Activated CD4-positive, alpha-beta T cell treated with anti-CD3 and anti-CD28 coated beads for 48 hours (primary cell): Measurements from ENCODE around the gene CEBPG.

Source experiments
- DNase-seq: peaks from one replicate; pipeline ENCODE4 v3.0.0-alpha.2; 2020

The CEBPG gene

GRCh38 chr19:33408116-33408515 lies 34.6 kb downstream of the CEBPG start:
- no peak for DNase-seq

GRCh38 chr19:33408538-33409434 lies 35.3 kb downstream of the CEBPG start:
- DNase-seq: no peak

- no peak for DNase-seq
Observed at GRCh38 chr19:33409906-33410685, 36.6 kb downstream of the CEBPG start.

DNA sequence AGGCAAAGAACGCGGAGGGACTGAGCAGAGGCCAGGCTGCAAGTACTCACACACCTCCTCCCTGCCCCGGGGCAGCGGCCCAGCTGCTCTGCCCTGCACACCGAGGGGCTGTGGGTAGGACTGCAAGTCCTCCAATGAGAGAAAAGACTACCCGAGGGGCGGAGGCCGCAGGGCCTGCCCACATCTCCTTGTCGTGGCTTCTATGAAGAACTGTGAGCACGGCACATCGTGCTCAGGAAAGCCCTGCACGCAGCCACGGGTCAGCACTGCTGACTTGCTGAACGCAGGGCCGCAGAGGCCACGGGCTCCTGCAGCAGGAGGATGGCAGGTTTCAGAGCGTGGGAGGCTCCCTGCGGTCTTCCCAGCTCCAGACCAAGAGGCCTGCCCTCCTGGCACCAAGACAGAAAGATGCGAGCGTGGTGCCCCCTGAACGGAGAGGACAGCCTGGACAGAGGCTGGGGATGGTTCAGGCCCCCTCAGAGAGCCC lies 37.4 kb downstream of the CEBPG start:
- DNase-seq: no peak

DNA sequence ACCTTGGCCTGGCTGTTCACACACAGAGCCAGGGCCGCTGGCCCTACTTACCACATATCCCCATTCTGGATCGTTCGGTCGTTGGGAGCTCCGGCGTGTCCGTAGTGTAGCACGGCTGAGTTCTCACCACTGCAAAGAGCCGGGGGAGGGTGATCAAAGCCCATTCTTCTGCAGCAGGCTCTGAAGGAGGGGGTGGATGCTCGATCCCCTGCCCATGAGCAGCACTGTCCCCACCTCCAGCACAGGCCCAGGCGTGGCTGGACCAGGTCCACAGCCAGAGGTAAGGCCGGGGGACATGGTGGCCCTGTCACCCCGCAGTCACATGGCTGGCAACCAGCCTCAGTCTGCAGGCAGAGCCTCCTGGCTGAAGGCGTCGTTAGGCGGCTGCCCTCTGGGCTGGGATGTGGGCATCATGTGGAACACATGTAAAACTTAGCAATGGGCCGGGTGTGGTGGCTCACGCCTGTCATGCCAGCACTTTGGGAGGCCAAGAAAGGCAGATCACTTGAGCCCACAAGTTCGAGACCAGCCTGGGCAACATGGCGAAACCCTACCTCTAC lies 38.2 kb downstream of the CEBPG start:
- no peak for DNase-seq

DNA sequence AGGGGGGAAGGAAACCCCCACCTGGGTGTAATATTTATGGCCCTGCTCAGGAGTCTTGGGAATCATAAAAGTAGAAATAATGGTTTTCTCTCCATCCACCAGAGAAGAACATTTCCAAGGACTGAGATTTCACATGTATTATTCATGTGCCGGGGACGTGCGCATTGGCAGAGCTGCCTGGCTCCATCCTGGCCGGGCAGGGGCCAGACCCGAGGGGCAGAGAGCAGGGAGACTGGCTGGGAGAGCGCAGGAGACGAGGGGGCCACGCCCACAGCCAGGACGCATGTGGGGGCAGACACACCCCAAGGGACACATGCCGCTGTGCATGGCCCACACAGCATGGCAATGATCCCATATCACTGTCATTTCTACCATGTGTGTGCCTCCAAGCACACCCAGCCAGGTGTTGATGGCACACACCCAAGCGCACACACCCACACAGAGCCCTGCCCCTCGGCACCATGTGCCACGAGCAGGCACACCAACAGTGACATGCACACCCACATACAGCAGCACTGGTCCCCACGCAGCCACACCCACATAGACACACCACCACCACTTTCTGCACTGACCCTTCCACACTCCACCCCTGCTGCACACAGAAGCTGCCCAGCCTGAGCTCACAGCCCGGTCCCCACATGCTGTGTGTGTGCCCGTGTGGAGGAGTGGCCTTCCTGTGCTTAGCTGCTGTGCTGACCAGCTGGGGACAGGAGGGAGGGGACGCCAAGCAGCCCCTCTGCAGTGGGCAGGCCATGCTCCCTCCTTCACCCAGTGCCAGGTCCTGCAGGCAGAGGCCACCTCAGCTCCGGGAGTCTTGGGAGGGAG lies 39.3 kb downstream of the CEBPG start:
- DNase-seq: no peak

DNA sequence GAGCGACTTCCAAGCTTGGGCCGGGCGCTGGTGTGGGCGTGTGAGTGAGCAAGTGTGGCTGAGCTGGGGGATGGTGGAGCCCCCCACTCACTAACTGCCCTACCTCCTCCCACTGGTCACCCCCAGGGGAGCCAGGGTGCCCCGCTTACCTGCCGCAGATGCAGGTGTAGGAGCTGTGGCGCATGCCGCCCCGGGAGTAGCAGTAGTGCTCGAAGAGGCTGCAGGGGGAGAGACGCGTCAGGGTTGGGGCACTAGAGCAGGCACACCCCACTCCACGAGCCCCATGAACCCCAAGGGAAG lies 39.9 kb downstream of the CEBPG start:
- DNase-seq: no peak

GRCh38 chr19:33413868-33414666 lies 40.6 kb downstream of the CEBPG start:
- DNase-seq: no peak

DNA sequence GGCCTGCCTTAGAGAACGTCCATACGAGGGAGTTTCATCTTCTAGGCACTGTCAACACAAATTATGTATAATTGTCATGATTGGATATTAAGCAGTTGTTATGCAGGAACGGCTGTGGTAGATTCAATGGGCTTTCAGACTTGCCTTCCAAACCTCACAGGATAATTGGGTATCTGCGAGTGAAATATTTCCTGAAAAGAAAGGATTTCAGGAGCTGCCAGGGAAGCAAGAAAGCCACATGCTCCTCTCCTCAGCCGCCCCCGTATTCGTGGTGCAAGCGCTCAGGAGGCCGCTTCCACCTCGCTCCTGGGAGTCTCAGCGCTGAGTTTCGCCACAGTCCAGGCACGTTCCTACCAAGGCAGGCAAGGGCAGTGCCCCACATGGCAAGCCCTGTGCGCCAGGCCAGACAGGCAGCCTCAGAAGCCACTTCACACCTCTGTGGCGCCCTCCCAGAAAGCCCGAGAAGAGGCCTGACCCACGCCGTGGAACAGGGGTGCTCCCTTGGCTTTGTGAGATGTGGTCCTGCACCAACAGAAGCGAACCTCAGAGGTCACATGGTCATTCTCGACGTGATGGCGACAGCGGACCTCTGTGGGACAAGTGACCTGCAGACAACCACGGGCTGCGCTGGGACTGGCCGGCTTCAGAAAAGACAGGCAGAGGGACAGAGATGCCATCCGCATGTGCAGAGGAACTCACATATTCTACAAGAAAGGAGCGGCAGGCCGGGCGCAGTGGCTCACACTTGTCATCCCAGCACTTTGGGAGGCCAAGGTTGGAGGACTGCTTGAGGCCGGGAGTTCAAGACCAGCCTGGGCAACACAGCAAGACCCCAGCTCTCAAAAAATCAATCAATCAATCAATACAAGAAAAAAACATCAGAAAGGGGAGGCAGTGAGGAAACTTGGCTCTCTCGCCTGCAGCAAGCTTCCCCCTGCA lies 41.4 kb downstream of the CEBPG start:
- no peak for DNase-seq

- DNase-seq: peak; percentile 80
Observed at GRCh38 chr19:33416307-33417215, 43.1 kb downstream of the CEBPG start.

GRCh38 chr19:33417751-33418150 lies 44.2 kb downstream of the CEBPG start:
- DNase-seq: no peak

DNA sequence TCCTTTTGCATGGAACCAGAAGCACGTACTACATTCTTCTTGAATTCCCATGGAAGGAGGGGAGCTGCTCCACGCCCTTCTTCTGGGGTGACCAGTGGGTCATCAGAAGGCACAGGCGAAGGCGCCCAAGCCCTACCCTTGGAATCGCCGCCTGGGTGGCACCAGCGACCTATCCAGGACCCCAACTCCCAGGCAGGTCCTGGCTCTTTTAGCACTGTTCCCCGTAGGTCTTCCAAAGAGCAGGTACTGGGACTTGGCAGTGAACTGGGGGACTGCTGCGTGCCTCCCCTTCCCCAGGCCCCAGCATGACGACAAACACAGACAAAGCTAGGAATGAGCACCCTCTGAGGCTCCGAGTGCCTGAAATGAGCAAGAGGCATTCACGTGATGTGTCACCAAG lies 45.0 kb downstream of the CEBPG start:
- no peak for DNase-seq

GRCh38 chr19:33418871-33419787 lies 45.6 kb downstream of the CEBPG start:
- DNase-seq: no peak

DNA sequence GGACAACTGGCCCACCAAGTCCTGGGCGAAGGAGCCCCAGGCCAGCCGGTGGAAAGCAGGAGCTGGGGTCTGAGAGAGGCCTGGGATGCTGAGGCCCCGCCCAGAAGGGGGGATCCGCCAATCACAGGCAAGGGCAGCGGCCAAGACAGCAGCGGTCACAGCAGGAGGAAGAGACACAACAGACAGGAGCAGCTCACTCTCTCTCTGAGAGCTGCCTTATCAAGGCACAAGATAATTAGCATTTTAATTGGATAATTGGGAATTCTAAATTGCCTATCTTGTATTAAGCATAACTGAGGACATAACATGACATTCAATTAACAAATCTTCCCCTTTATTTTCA lies 46.2 kb downstream of the CEBPG start:
- no peak for DNase-seq

DNA sequence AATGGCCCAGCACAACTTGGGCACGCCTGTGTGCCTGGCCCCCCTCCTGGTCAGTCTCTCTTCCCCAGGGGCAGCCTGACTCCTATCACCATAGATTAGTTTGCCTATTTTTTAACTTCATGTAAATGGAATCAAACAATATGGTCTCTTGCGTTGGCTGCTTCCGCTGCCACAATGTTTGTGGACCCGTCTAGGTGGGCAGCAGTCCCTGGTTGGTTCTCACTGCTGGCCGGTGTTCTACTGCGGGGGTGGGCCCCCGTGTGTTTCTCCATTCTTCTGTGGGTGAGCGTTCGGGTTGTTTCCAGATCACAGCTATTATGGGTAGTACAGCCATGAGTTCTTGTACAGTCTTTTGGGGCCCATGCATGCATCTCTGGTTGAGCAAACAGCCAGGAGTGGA lies 47.3 kb downstream of the CEBPG start:
- no peak for DNase-seq

GRCh38 chr19:33421368-33421767 lies 47.9 kb downstream of the CEBPG start:
- DNase-seq: no peak

GRCh38 chr19:33422369-33423180 lies 49.1 kb downstream of the CEBPG start:
- no peak for DNase-seq

GRCh38 chr19:33424181-33424580 lies 50.7 kb downstream of the CEBPG start:
- DNase-seq: no peak
